Measurements from ENCODE around the gene AK4. TPM values are rescaled to one million over a fixed set of nuclear protein-coding genes. Genes with fewer than 3 reads are reported as not detected.

The AK4 gene
- total RNA-seq, 2 experiments from 2014 or later = 0.08 to 0.14 TPM

GRCh38 chr1:65256860-65257708 lies 109.1 kb downstream of the AK4 start:
- intact Hi-C loops (cut with DNase I, micrococcal nuclease) = loop anchor here in 1 of 2 experiments (5.0 kb wide), 1 partner anchor 190 kb away; no protein-coding TSS in a partner anchor
- ChIA-PET CTCF (no interaction called here), POLR2A (interaction anchor here (0.9 to 1.5 kb wide), 2 partner anchors 9 to 163 kb away, joined by 3 to 4 read pairs; partner anchors contain the start of genes LEPR and LEPROT)
- Mint-ChIP-seq H3K9me3 (no peaks in the 10 kb centered on the region), H3K27me3 (peaks cover 15% of the 10 kb centered on the region), H3K36me3 (ENCODE audit: low read depth) (peaks cover 3% of the 10 kb centered on the region), H3K27ac (no peak overlapping the region), H3K4me1 (ENCODE audit: low read depth) (peaks cover 12% of the 10 kb centered on the region), H3K4me3 (peak overlapping the region; percentile 37)
- H3K9me3 ChIP-seq (ENCODE audit: control insufficient read depth in 1 of 2, insufficient read depth in 1 of 2, low read length in 2 of 2) = no peaks in the 10 kb centered on the region
- peaks cover 3 to 5% of the 10 kb centered on the region in 2 experiments for H3K27me3 ChIP-seq (ENCODE audit: control insufficient read depth in 1 of 2, insufficient read depth in 2 of 2, low read length in 2 of 2)
- ATAC-seq (ENCODE audit: poor library complexity) (no peak), DNase-seq (no peak)
- H3K36me3 ChIP-seq (ENCODE audit: insufficient read depth, low read length) = no peaks in the 10 kb centered on the region
- peaks cover 21% of the 10 kb centered on the region for H3K4me1 ChIP-seq (ENCODE audit: insufficient read depth, low read length)
- H3K4me3 ChIP-seq (ENCODE audit: low read length) = no peak overlapping the region
- H3K27ac ChIP-seq (ENCODE audit: low read depth in 1 of 2, low read length in 2 of 2) = no peak overlapping the region
- TF ChIP-seq, protein P1, sequence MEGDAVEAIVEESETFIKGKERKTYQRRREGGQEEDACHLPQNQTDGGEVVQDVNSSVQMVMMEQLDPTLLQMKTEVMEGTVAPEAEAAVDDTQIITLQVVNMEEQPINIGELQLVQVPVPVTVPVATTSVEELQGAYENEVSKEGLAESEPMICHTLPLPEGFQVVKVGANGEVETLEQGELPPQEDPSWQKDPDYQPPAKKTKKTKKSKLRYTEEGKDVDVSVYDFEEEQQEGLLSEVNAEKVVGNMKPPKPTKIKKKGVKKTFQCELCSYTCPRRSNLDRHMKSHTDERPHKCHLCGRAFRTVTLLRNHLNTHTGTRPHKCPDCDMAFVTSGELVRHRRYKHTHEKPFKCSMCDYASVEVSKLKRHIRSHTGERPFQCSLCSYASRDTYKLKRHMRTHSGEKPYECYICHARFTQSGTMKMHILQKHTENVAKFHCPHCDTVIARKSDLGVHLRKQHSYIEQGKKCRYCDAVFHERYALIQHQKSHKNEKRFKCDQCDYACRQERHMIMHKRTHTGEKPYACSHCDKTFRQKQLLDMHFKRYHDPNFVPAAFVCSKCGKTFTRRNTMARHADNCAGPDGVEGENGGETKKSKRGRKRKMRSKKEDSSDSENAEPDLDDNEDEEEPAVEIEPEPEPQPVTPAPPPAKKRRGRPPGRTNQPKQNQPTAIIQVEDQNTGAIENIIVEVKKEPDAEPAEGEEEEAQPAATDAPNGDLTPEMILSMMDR (IDR thresholded peaks at IDR 0.05) = no peak

DNA sequence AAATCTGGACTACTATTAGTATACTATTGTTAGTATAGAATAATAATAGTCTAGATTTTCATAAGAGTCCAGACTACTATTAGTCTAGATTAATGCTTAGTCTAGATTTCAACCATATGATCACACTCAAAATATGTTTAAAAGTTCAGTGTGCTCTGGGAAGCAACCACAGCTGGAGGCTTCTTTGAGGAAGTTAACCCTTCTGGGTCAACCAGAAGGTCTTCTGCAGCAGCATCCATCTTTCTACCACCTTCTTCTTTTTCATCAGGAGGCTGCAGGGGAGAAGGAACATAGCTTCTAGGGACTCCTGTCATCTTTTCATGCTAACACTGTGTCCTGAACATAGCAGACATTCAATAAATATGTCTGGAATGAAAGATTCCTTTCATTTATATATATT lies 110.1 kb downstream of the AK4 start:
- no peaks in the 10 kb centered on the region for H3K9me3 Mint-ChIP-seq
- peaks cover 12% of the 10 kb centered on the region for H3K4me1 Mint-ChIP-seq (ENCODE audit: low read depth)
- ChIA-PET POLR2A (no interaction called here), CTCF (no interaction called here)
- peaks cover 10% of the 10 kb centered on the region for H3K27me3 Mint-ChIP-seq
- H3K27me3 ChIP-seq (ENCODE audit: control insufficient read depth in 1 of 2, insufficient read depth in 2 of 2, low read length in 2 of 2) = peaks cover 3 to 5% of the 10 kb centered on the region in 2 experiments
- H3K27ac Mint-ChIP-seq = no peak overlapping the region
- TF ChIP-seq, protein P1 (IDR thresholded peaks at IDR 0.05) = no peak
- no peaks in the 10 kb centered on the region for H3K9me3 ChIP-seq (ENCODE audit: control insufficient read depth in 1 of 2, insufficient read depth in 1 of 2, low read length in 2 of 2)
- no peak for ATAC-seq (ENCODE audit: poor library complexity)
- intact Hi-C loops (cut with DNase I, micrococcal nuclease) = loop anchor here in 1 of 2 experiments (5.0 kb wide), 1 partner anchor 191 kb away; no protein-coding TSS in a partner anchor
- H3K4me3 ChIP-seq (ENCODE audit: low read length) = no peak overlapping the region
- peaks cover 21% of the 10 kb centered on the region for H3K4me1 ChIP-seq (ENCODE audit: insufficient read depth, low read length)
- peaks cover 3% of the 10 kb centered on the region for H3K36me3 Mint-ChIP-seq (ENCODE audit: low read depth)
- no peak overlapping the region for H3K4me3 Mint-ChIP-seq
- H3K27ac ChIP-seq (ENCODE audit: low read depth in 1 of 2, low read length in 2 of 2) = no peak overlapping the region
- no peaks in the 10 kb centered on the region for H3K36me3 ChIP-seq (ENCODE audit: insufficient read depth, low read length)
- DNase-seq = no peak

- TF ChIP-seq, protein P1 (IDR thresholded peaks at IDR 0.05) = no peak
- no peak overlapping the region for H3K27ac Mint-ChIP-seq
- peaks cover 3 to 10% of the 10 kb centered on the region in 2 experiments for H3K27me3 ChIP-seq (ENCODE audit: control insufficient read depth in 1 of 2, insufficient read depth in 2 of 2, low read length in 2 of 2)
- H3K4me1 ChIP-seq (ENCODE audit: insufficient read depth, low read length) = peaks cover 9% of the 10 kb centered on the region
- intact Hi-C loops (cut with DNase I, micrococcal nuclease) = loop anchor here in 1 of 2 experiments (5.0 kb wide), 1 partner anchor 193 kb away; no protein-coding TSS in a partner anchor
- POLR2A ChIA-PET = no interaction called here
- no peak overlapping the region for H3K27ac ChIP-seq (ENCODE audit: low read depth in 1 of 2, low read length in 2 of 2)
- H3K9me3 ChIP-seq (ENCODE audit: control insufficient read depth in 1 of 2, insufficient read depth in 1 of 2, low read length in 2 of 2) = no peaks in the 10 kb centered on the region
- no peak overlapping the region for H3K4me3 ChIP-seq (ENCODE audit: low read length)
- no peaks in the 10 kb centered on the region for H3K9me3 Mint-ChIP-seq
- peaks cover 3% of the 10 kb centered on the region for H3K36me3 Mint-ChIP-seq (ENCODE audit: low read depth)
- CTCF ChIA-PET = no interaction called here
- H3K36me3 ChIP-seq (ENCODE audit: insufficient read depth, low read length) = no peaks in the 10 kb centered on the region
- no peak for ATAC-seq (ENCODE audit: poor library complexity)
- H3K27me3 Mint-ChIP-seq = peaks cover 10% of the 10 kb centered on the region
- DNase-seq = no peak
- no peak overlapping the region for H3K4me3 Mint-ChIP-seq
- peaks cover 11% of the 10 kb centered on the region for H3K4me1 Mint-ChIP-seq (ENCODE audit: low read depth)
Observed at GRCh38 chr1:65259816-65260215, 111.8 kb downstream of the AK4 start.

All from CD4-positive, alpha-beta T cell (primary cell).